Lower lobe of right lung (tissue), 2 donors: Measurements from ENCODE around the gene ALKBH6. TPM values are rescaled to one million over a fixed set of nuclear protein-coding genes. Genes with fewer than 3 reads are reported as not detected.
A peak's percentile ranks its signal among the peaks of the same experiment; 100 is the strongest.

Experiments used
- ATAC-seq, 2 donors: fragments of 200-7000 bp; cut with Tn5 transposase; one replicate each; pipeline ENCODE4 v1.9.1; 2020 to 2022; ENCODE audit warnings: mild to moderate bottlenecking in 2 of 2, moderate library complexity in 2 of 2
- DNase-seq: peaks from one replicate; pipeline ENCODE4 v3.0.0-alpha.2; 2020
- H3K27ac ChIP-seq: fragments of 200-600 bp; one replicate; pipeline ENCODE4 v1.8.0; 2022
- H3K27me3 ChIP-seq: fragments of 200-600 bp; one replicate; pipeline ENCODE4 v1.8.0; 2022; ENCODE audit warnings: low read depth
- H3K36me3 ChIP-seq: fragments of 200-600 bp; one replicate; pipeline ENCODE4 v1.8.0; 2022; ENCODE audit warnings: mild to moderate bottlenecking
- H3K4me1 ChIP-seq: fragments of 200-600 bp; one replicate; pipeline ENCODE4 v1.8.0; 2022
- H3K4me3 ChIP-seq: fragments of 200-600 bp; one replicate; pipeline ENCODE4 v1.8.0; 2022; ENCODE audit warnings: mild to moderate bottlenecking
- H3K9me3 ChIP-seq: fragments of 200-600 bp; one replicate; pipeline ENCODE4 v1.8.0; 2022
- CTCF ChIP-seq: fragments of 200-600 bp; IDR thresholded peaks from one replicate; pipeline ENCODE4 v1.8.0; 2022; ENCODE audit warnings: antibody characterized with exemption, mild to moderate bottlenecking
- intact Hi-C: fragments of 100-400 bp; cut with DNase I; formaldehyde crosslinking; loops from one replicate; pipeline ENCODE4 v1.11.0; 2022
- total RNA-seq: library from RNA; stranded (reverse); fragmentation: NEBNext Ultra II Directional; extraction: Animal tissue kit (Norgen Biotek cat#: 25700); gene quantifications from one replicate; pipeline ENCODE4 v1.2.1, GENCODE V29; 2021
- donor health status: DM: no; HTN: yes; CAD: no; lungs with severe emphysema.

Gene ALKBH6
- total RNA-seq, 1 donor from 2014 or later: 21.0 TPM

GRCh38 chr19:36010402-36010801, 3.6 kb downstream of the ALKBH6 start:
- no peak for ATAC-seq
- H3K4me1 ChIP-seq: peaks cover 23% of the 10 kb centered on the region
- no peak for TF ChIP-seq CTCF
- no peak for DNase-seq
- no peaks in the 10 kb centered on the region for H3K36me3 ChIP-seq
- H3K4me3 ChIP-seq: no peak overlapping the region
- H3K27ac ChIP-seq: no peak overlapping the region
- intact Hi-C loops: no loop called here
- H3K9me3 ChIP-seq: no peaks in the 10 kb centered on the region
- H3K27me3 ChIP-seq: no peaks in the 10 kb centered on the region

- no peak for TF ChIP-seq CTCF
- Histone ChIP-seq H3K9me3 (no peaks in the 10 kb centered on the region), H3K4me1 (peaks cover 22% of the 10 kb centered on the region), H3K36me3 (no peaks in the 10 kb centered on the region), H3K4me3 (peak overlapping the region; percentile 55), H3K27ac (peak overlapping the region; percentile 65), H3K27me3 (no peaks in the 10 kb centered on the region)
- DNase-seq (no peak), ATAC-seq (no peak)
- intact Hi-C loops: no loop called here
Observed at GRCh38 chr19:36009633-36010379, 4.2 kb downstream of the ALKBH6 start.

GRCh38 chr19:36009220-36009619, 4.8 kb downstream of the ALKBH6 start:
- DNase-seq: peak; percentile 82
- Histone ChIP-seq H3K4me3 (peak overlapping the region; percentile 55), H3K27ac (peak overlapping the region; percentile 65)

GRCh38 chr19:36008336-36008978, 5.6 kb downstream of the ALKBH6 start, which contains the start of gene SYNE4:
Gene SYNE4 (minus strand): TSS chr19:36008813. CDS start chr19:36008681, 132 bp downstream.
- Histone ChIP-seq H3K27ac (peak within 1 kb of the TSS; percentile 65), H3K27me3 (no peaks in the 10 kb centered on the region), H3K9me3 (no peaks in the 10 kb centered on the region), H3K36me3 (peaks cover 11% of the 10 kb centered on the region), H3K4me3 (peak within 1 kb of the TSS; percentile 55), H3K4me1 (peaks cover 16% of the 10 kb centered on the region)
- peak; percentile 82 for DNase-seq
- ATAC-seq: peak; percentile 91 to 95
- TF ChIP-seq CTCF: no peak
- intact Hi-C loops: no loop called here

More at GRCh38 chr19:36009220-36009619, 4.8 kb downstream of the ALKBH6 start:
- TF ChIP-seq CTCF: peak; percentile 8
- ATAC-seq: peak; percentile 72 to 79
- Histone ChIP-seq H3K9me3 (no peaks in the 10 kb centered on the region), H3K36me3 (peaks cover 3% of the 10 kb centered on the region), H3K27me3 (no peaks in the 10 kb centered on the region), H3K4me1 (peaks cover 18% of the 10 kb centered on the region)
- intact Hi-C loops: no loop called here

GRCh38 chr19:36006955-36007354, 7.1 kb downstream of the ALKBH6 start:
- peaks cover 10% of the 10 kb centered on the region for H3K4me1 ChIP-seq
- no peaks in the 10 kb centered on the region for H3K27me3 ChIP-seq
- no peak overlapping the region for H3K4me3 ChIP-seq
- peaks cover 16% of the 10 kb centered on the region for H3K36me3 ChIP-seq
- TF ChIP-seq CTCF: no peak
- H3K9me3 ChIP-seq: no peaks in the 10 kb centered on the region
- H3K27ac ChIP-seq: no peak overlapping the region
- ATAC-seq (no peak), DNase-seq (no peak)
- intact Hi-C loops: no loop called here
